ENCODE data around the gene FSCN2.

The FSCN2 gene

GRCh38 chr17:81527591-81528383, at the start of gene FSCN2:
Gene FSCN2 (plus strand): TSS chr17:81528377. CDS start chr17:81528532, 155 bp downstream.
- DNase-seq (ENCODE audit: extremely low spot score) = no peak
- TF ChIP-seq CTCF (IDR thresholded peaks at IDR 0.05; ENCODE audit: control extremely low read depth, extremely low read depth, low read depth, missing control alignments) = no peak
- CTCF ChIA-PET = no interaction called here
- POLR2A ChIA-PET = no interaction called here

GRCh38 chr17:81479175-81480071, 48.8 kb upstream of the FSCN2 start:
- no peak for TF ChIP-seq CTCF (IDR thresholded peaks at IDR 0.05; ENCODE audit: control extremely low read depth, extremely low read depth, low read depth, missing control alignments)
- CTCF ChIA-PET = no interaction called here
- POLR2A ChIA-PET = interaction anchor here (0.6 kb wide), 1 partner anchor 33 kb away, joined by 3 read pairs; the partner anchor contains the start of gene ACTG1
- no peak for DNase-seq (ENCODE audit: extremely low spot score)

- POLR2A ChIA-PET = no interaction called here
- no peak for TF ChIP-seq CTCF (IDR thresholded peaks at IDR 0.05; ENCODE audit: control extremely low read depth, extremely low read depth, low read depth, missing control alignments)
- no peak for DNase-seq (ENCODE audit: extremely low spot score)
- CTCF ChIA-PET = no interaction called here
Observed at GRCh38 chr17:81480140-81481072, 47.8 kb upstream of the FSCN2 start.

GRCh38 chr17:81481073-81481799, 46.9 kb upstream of the FSCN2 start:
- no peak for DNase-seq (ENCODE audit: extremely low spot score)
- ChIA-PET POLR2A (no interaction called here), CTCF (interaction anchor here (5.0 kb wide), 1 partner anchor 189 kb away, joined by 37 read pairs; no protein-coding TSS in a partner anchor)
- no peak for TF ChIP-seq CTCF (IDR thresholded peaks at IDR 0.05; ENCODE audit: control extremely low read depth, extremely low read depth, low read depth, missing control alignments)

GRCh38 chr17:81481815-81482505, 46.2 kb upstream of the FSCN2 start:
- ChIA-PET POLR2A (no interaction called here), CTCF (interaction anchor here (1.5 to 5.0 kb wide), 2 partner anchors 70 to 190 kb away, joined by 3 to 37 read pairs; no protein-coding TSS in a partner anchor)
- no peak for DNase-seq (ENCODE audit: extremely low spot score)
- no peak for TF ChIP-seq CTCF (IDR thresholded peaks at IDR 0.05; ENCODE audit: control extremely low read depth, extremely low read depth, low read depth, missing control alignments)

All from GM10248 (cell line).